GM19452 (cell line): ENCODE results near the gene CDC42SE1.

Source experiments
- ATAC-seq: cut with Tn5 transposase; IDR thresholded peaks from one replicate; pipeline ENCODE4 v1.9.1; 2021; ENCODE audit not compliant: unreplicated experiment

Gene CDC42SE1

GRCh38 chr1:151054971-151055547 is 4.4 kb downstream of the CDC42SE1 start:
- no peak for ATAC-seq

GRCh38 chr1:151051356-151052009 is 7.9 kb downstream of the CDC42SE1 start:
- no peak for ATAC-seq

- no peak for ATAC-seq
These were observed 9.3 kb downstream of the CDC42SE1 start for GRCh38 chr1:151050051-151050688.

DNA sequence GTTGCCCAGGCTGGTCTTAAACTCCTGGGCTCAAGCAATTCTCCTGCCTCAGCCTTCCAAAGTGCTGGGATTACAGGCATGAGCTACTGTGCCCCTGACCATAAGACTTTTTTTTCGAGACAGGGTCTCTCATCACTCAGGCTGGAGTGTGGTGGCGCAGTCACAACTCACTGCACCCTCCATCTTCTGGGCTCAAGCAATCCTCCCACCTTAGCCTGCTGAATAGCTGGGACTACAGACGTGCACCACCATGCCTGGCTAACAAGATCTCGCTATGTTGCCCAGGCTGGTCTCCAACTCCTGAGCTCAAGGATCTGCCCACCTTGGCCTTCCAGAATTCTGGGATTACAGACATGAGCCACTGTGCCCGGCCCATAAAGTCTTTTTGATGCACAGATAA is 10.0 kb downstream of the CDC42SE1 start:
- ATAC-seq, result no peak

DNA sequence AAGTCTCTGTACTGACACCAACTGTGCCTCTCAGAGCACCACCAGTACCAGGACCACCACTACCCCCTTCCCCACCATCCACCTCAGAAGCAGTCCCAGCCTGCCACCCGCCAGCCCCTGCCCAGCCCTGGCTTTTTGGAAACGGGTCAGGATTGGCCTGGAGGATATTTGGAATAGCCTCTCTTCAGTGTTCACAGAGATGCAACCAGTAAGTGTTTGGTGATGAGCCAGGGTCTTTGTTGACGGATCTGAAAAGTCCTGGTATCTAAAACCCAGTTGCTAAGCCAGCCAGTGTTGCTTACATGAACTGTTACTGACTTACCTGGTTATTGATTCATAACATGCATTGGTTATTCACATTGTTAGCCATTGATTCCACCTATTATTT is 10.8 kb downstream of the CDC42SE1 start:
- no peak for ATAC-seq

DNA sequence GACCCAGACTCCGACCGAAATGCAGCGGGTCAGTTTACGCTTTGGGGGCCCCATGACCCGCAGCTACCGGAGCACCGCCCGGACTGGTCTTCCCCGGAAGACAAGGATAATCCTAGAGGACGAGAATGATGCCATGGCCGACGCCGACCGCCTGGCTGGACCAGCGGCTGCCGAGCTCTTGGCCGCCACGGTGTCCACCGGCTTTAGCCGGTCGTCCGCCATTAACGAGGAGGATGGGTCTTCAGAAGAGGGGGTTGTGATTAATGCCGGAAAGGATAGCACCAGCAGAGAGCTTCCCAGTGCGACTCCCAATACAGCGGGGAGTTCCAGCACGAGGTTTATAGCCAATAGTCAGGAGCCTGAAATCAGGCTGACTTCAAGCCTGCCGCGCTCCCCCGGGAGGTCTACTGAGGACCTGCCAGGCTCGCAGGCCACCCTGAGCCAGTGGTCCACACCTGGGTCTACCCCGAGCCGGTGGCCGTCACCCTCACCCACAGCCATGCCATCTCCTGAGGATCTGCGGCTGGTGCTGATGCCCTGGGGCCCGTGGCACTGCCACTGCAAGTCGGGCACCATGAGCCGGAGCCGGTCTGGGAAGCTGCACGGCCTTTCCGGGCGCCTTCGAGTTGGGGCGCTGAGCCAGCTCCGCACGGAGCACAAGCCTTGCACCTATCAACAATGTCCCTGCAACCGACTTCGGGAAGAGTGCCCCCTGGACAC is 11.3 kb downstream of the CDC42SE1 start:
- ATAC-seq, result no peak

GRCh38 chr1:151047591-151047924 is 11.9 kb downstream of the CDC42SE1 start, which contains the start of gene C1orf56:
Gene C1orf56 (plus strand): TSS chr1:151047751. CDS start chr1:151047848, 97 bp downstream.
- ATAC-seq, result no peak

DNA sequence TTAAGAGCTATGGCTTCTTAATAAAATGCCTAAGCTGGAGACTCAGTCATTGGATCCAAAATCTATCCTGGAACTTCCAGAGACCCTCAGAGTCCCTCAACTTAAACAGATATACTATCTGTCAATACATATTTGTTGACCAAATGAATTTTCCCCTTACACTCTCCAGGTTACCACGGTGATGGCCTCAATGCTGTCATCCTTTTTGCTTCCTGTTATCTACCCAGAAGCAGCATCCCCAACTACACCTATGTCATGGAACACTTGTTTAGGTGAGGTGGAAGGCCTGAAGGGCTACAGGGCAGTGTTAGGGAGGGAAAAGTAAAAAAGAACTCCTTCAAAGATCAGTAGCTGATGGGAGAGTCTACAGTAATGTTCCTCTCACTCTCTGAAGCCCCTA is 16.3 kb downstream of the CDC42SE1 start:
- no peak for ATAC-seq

GRCh38 chr1:151039521-151039920 is 19.9 kb downstream of the CDC42SE1 start:
- ATAC-seq, result no peak

DNA sequence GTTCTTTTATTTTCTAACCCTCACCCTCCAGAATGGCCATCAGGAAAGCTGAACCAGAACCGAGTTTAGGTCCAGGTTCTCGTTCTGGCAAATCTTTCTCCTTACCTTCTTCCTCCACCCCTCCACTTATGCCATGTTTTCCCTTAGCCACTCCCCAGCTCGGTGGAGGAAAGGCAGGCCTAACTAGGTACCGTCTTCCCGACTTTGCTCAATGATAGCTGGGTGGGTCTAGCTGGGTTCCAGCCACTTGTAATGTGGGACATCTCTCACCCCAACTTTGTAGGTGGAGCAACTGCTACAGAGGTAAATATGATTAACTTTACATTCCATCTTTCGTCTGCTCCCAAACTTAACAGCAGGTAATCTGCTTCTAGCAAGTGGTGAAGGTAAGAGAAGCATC is 22.4 kb downstream of the CDC42SE1 start:
- no peak for ATAC-seq

GRCh38 chr1:151036356-151036755 is 23.1 kb downstream of the CDC42SE1 start, which contains the start of gene BNIPL:
Gene BNIPL (plus strand): TSS chr1:151036586. CDS start chr1:151036726, 140 bp downstream.
- ATAC-seq, result no peak

DNA sequence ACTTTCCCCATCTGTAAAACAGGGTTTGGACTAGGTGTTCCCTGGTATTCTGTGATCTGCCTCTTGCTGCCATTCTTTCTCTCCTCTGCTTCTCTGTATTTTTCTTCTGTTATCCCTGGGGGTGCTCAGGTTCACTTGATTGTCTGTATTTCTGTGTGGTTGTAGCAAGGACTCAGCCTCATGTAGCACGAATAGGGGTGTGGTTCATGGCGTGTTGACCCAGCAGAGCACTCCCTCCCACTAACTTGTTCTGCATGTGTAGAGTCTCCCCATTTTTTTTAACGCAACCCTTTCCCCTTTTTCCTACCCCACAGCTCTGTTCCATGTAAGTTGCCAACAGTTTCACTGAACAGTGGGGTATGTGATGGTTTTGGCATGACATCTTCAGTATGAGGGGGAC is 24.3 kb downstream of the CDC42SE1 start:
- ATAC-seq, result no peak

DNA sequence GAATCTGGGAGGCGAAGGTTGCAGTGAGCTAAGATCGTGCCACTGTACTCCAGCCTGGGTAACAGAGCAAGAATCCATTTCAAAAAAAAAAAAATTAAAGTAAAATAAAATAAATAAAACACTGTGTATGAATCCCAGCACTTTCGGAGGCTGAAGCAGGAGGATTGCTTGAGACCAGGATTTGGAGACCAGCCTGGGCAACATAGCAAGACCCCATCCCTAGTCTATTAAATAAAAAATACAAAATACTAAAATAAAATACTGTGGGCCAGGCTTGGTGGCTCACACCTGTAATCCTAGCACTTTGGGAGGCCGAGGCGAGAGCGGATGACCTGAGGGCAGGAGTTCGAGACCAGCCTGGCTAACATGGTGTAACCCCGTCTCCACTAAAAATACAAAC is 27.3 kb downstream of the CDC42SE1 start:
- no peak for ATAC-seq

DNA sequence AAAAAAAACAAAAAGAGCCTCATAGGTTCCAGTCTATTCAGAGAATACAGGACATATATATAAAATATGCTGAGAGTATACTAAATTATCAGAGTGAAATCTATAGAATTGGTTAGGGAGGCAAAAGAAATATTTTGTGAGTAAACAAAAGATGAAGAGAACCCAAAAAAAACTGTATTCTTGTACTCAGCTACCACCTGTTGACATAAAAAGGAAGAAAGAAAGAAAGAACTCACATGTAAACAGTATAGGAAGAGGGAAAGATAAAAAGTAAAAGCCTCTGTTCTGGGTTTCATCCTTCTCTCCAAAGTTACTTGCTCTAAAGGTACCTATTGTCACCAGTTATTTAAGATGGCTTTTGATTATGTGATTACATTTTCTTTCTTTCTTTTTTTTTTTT is 33.0 kb downstream of the CDC42SE1 start:
- no peak for ATAC-seq

- no peak for ATAC-seq
These were observed 34.8 kb downstream of the CDC42SE1 start for GRCh38 chr1:151024540-151025146.

DNA sequence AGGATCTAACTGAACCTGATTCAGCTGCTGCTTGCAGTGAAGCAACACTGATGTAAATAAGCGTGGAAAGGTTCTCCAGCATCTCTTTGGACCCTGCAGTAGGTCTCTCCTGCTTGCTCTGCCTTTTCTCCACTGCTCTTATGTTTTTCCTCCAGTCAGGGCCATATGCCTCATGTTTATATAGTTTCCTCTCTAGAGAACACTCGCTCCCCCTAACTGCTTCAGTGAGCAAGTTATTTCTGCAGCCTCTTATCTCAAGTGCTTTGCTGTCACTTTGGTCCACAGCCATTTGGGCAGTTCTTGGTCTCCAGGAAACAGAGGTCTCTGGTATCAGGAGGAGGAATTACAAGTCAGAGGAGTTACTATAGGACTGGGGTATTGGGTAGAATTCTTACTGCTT is 45.9 kb downstream of the CDC42SE1 start:
- ATAC-seq, result no peak

DNA sequence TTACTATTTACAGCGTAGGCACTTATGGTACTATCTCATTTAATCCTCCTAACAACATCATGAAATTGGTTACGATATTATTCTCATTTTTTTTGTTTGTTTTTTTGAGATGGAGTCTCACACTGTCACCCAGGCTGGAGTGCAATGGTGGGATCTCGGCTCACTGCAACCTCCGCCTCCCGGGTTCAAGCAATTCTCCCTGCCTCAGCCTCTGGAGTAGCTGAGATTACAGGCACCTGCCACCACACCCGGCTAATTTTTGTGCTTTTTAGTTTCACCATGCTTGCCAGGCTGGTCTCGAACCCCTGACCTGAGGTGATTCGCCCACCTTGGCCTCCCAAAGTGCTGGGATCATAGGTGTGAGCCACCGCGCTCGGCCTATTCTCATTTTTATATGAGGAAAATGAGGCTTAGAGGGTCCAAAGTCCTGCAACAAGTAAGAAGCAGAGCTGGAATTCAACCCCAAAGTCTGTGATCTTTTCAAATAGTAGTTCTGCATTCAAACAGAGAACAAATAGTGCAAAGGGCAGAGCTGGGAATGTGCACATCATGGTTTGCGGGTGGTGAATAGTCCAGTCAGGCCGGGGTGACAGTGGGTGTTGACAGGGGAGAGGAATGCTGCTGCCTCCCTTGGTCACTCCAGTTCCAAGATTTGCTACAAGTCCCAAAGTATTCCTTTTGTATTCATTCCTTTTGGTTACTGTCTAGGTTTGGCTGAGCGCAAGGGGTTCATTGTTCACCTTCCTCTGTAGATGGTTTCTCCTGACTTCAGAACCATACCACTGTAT is 46.5 kb downstream of the CDC42SE1 start:
- no peak for ATAC-seq

DNA sequence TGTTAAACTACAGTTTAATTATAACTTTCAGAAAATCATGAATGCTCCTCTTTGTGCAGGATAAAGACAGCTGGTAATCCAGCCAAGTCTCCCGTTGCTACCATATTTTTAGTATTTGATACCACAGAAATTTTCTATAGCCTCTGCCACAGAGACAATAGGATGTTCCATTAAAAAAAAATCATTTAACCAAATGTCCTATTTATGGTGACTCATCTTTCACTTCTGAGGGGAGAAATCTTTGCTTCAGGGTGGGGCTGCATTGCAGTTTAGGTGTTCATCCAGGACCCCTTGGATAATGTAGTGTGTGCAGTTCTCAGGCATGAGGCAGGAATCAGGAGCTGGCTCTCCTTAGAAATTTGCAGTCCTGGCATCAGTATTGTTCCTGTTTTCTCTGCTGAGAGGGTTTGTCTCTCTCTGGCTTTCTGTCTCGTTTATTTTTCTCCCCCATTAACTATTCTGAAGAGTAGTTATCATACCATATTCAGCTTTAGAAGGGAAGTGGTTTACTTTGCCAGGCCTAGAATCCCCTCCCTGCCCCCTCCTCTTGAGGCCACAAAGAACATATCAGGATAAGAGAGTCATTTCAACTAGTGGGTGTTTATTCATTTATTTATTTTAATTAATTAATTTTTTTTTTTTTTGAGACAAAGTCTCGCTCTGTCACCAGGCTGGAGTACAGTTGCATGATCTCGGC is 48.1 kb downstream of the CDC42SE1 start:
- no peak for ATAC-seq

GRCh38 chr1:151010346-151010726 is 49.1 kb downstream of the CDC42SE1 start:
- ATAC-seq, result no peak
